Gastrocnemius medialis (tissue), 4 donors: ENCODE data around the gene MCM3AP.

Experiments used
- POLR2A ChIP-seq, 2 donors: fragments of 450-650 bp; IDR thresholded peaks; one replicate each; pipeline ENCODE4 v1.6.1; 2017; ENCODE audit warnings: antibody characterized with exemption in 2 of 2, mild to moderate bottlenecking in 2 of 2, moderate library complexity in 2 of 2
- TF ChIP-seq, protein P1 (sequence below), 5 experiments: fragments of 450-650 bp in 3 of 5; fragments of 200-600 bp in 2 of 5; sonication (generic) in 2 of 5; IDR thresholded peaks in 4 of 5; conservative IDR thresholded peaks in 1 of 5; 1 replicate in 4 of 5; 2 replicates in 1 of 5; pipeline ENCODE4 v1.5.1; 2016 to 2019; ENCODE audit warnings: antibody characterized with exemption in 5 of 5, mild to moderate bottlenecking in 3 of 5, moderate library complexity in 3 of 5

DNA sequence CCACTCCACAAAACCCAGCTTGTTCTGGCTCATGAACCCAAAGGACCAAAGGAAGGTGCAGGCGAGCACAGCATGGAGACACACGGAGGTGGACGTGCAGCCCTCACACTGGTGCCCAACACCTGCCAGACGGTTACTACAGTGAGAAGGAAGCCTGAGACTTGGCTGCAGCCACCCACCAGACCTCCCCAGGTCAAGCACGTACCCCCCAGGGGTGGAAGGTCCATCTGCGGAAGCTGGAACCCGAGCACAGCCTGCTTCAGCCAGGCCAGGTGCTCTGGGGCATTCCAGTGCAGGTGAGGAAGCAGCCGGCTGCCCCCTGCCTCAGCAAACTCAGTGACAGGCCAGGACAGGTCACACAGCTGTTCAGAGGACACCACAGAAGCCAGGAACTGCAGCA is 40.8 kb downstream of the MCM3AP start:
- TF ChIP-seq, protein P1, sequence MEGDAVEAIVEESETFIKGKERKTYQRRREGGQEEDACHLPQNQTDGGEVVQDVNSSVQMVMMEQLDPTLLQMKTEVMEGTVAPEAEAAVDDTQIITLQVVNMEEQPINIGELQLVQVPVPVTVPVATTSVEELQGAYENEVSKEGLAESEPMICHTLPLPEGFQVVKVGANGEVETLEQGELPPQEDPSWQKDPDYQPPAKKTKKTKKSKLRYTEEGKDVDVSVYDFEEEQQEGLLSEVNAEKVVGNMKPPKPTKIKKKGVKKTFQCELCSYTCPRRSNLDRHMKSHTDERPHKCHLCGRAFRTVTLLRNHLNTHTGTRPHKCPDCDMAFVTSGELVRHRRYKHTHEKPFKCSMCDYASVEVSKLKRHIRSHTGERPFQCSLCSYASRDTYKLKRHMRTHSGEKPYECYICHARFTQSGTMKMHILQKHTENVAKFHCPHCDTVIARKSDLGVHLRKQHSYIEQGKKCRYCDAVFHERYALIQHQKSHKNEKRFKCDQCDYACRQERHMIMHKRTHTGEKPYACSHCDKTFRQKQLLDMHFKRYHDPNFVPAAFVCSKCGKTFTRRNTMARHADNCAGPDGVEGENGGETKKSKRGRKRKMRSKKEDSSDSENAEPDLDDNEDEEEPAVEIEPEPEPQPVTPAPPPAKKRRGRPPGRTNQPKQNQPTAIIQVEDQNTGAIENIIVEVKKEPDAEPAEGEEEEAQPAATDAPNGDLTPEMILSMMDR (IDR thresholded peaks at IDR 0.05 in 4 of 5, conservative IDR thresholded peaks at IDR 0.05 in 1 of 5): no peak
- no peak for TF ChIP-seq POLR2A (IDR thresholded peaks at IDR 0.05)
